Heart right ventricle (tissue), 16 donors: ENCODE results near the gene CASKIN2. TPM values are rescaled to one million over a fixed set of nuclear protein-coding genes. Genes with fewer than 3 reads are reported as not detected.

ENCODE experiments used
- ATAC-seq, 8 donors: fragments of 200-7000 bp; cut with Tn5 transposase; one replicate each; pipeline ENCODE4 v1.9.1; 2020; ENCODE audit warnings: mild to moderate bottlenecking in 8 of 8, moderate library complexity in 8 of 8, moderate number of reproducible peaks in 1 of 8
- DNase-seq, 2 donors: peaks; one replicate each; pipeline ENCODE4 v3.0.0-alpha.2; 2020
- H3K27ac ChIP-seq, 10 donors: fragments of 200-600 bp; sonication (generic) in 2 of 10; one replicate each; pipeline versions ENCODE4 v1.5.0 to v1.8.0; 2020 to 2022; ENCODE audit warnings: mild to moderate bottlenecking in 3 of 10
- H3K27me3 ChIP-seq, 7 donors: fragments of 200-600 bp; one replicate each; pipeline ENCODE4 v1.8.0; 2021 to 2022; ENCODE audit warnings: mild to moderate bottlenecking in 2 of 7
- H3K36me3 ChIP-seq, 9 donors: fragments of 200-600 bp; sonication (generic) in 1 of 9; one replicate each; pipeline versions ENCODE4 v1.5.0 to v1.8.0; 2020 to 2022; ENCODE audit warnings: mild to moderate bottlenecking in 2 of 9
- H3K4me1 ChIP-seq, 9 donors: fragments of 200-600 bp; sonication (generic) in 1 of 9; one replicate each; pipeline versions ENCODE4 v1.5.0 to v1.8.0; 2020 to 2022; ENCODE audit warnings: mild to moderate bottlenecking in 4 of 9
- H3K4me3 ChIP-seq, 10 donors: fragments of 200-600 bp; sonication (generic) in 2 of 10; one replicate each; pipeline versions ENCODE4 v1.5.0 to v1.8.0; 2020 to 2022; ENCODE audit warnings: mild to moderate bottlenecking in 7 of 10, moderate library complexity in 2 of 10
- H3K9me3 ChIP-seq, 11 donors: fragments of 200-600 bp in 10 of 11; sonication (generic) in 2 of 11; one replicate each; pipeline versions ENCODE4 v1.5.0 to v1.8.0; 2013 to 2022; ENCODE audit warnings: mild to moderate bottlenecking in 2 of 11, control low read depth in 1 of 11, moderate library complexity in 1 of 11
- WGBS, 2 donors: extraction: QIAGEN DNeasy Blood & Tissue Kit; methylation state at CpG; one replicate each; pipeline ENCODE4 v1.1.7; 2013; ENCODE audit warnings: inconsistent platforms in 1 of 2; 5-methylcytosine and 5-hydroxymethylcytosine counted together
- intact Hi-C, 10 donors: fragments of 100-400 bp; cut with DNase I; formaldehyde crosslinking; loops; one replicate each; pipeline versions ENCODE4 v1.11.1 to v1.14.2; 2022
- polyA plus RNA-seq, 2 donors: library from polyadenylated mRNA; stranded (reverse); fragments of 200-250 nt; gene quantifications; one replicate each; pipeline ENCODE4 v1.2.3, GENCODE V29; 2013
- total RNA-seq, 10 donors: library from RNA; stranded (reverse); fragmentation: NEBNext Ultra II Directional in 3 of 10; extraction: Animal tissue kit (Norgen Biotek cat#: 25700) in 3 of 10; gene quantifications; one replicate each; pipeline versions ENCODE4 v1.2.1 to v1.2.4, GENCODE V29; 2021 to 2023
- TF ChIP-seq, protein P1 (sequence below), 9 donors: fragments of 200-600 bp; sonication (generic) in 2 of 9; IDR thresholded peaks; one replicate each; pipeline versions ENCODE4 v1.5.0 to v1.8.0; 2021 to 2022; ENCODE audit warnings: antibody characterized with exemption in 9 of 9, mild to moderate bottlenecking in 5 of 9, moderate library complexity in 1 of 9
- donor health status: Arrhythmogenic right ventricular cardiomyopathy.
- donor health status: ischemic (EF 13 %, LVEDD 7.1; RV severe dilation, severe dysfunction).
- donor health status: healthy with polysubstance abuse.
- donor health status: DM: no; HTN: yes; CAD: no.
- donor health status: DM: no; HTN: no; CAD: no.
- donor health status: ischemic (EF 25% LVEDD 6.9; RV normal size, moderate dysfunction).
- donor health status: ischemic (EF 25% LVEDD 5.7; RV mildly dilated, moderate dysfunction).
- donor health status: healthy.
- donor health status: DM: yes; HTN: yes; CAD: no.
- donor health status: Ischemic cardiomyopathy.
- donor health status: ischemic (EF 35%, LVEDD 5.7; RV mildly dilated, moderate dysfunction).
- donor health status: nonischemic (EF 11% LVEDD 7.7; RV severe dilation, severe dysfunction).
- donor health status: DM: yes; HTN: yes; CAD: no.
- donor health status: PGD.
- donor health status: ischemic (EF 29% LVEDD 5.4; RV normal size, mild dysfunction).
- donor health status: nonischemic (EF 23%, LVEDD 6.1; RV moderate dilation, normal function).

Gene CASKIN2
- total and polyA plus RNA-seq, 12 donors, result 17.6 to 59.2 (median 36.5) TPM

GRCh38 chr17:75509528-75510258, 5.6 kb downstream of the CASKIN2 start:
- H3K27me3 ChIP-seq, result peaks cover 0 to 4% (median 0%) of the 10 kb centered on the region in 7 donors
- TF ChIP-seq, protein P1, sequence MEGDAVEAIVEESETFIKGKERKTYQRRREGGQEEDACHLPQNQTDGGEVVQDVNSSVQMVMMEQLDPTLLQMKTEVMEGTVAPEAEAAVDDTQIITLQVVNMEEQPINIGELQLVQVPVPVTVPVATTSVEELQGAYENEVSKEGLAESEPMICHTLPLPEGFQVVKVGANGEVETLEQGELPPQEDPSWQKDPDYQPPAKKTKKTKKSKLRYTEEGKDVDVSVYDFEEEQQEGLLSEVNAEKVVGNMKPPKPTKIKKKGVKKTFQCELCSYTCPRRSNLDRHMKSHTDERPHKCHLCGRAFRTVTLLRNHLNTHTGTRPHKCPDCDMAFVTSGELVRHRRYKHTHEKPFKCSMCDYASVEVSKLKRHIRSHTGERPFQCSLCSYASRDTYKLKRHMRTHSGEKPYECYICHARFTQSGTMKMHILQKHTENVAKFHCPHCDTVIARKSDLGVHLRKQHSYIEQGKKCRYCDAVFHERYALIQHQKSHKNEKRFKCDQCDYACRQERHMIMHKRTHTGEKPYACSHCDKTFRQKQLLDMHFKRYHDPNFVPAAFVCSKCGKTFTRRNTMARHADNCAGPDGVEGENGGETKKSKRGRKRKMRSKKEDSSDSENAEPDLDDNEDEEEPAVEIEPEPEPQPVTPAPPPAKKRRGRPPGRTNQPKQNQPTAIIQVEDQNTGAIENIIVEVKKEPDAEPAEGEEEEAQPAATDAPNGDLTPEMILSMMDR (IDR thresholded peaks at IDR 0.05), result no peak
- peak; percentile 75 to 85 for DNase-seq
- no peaks in the 10 kb centered on the region for H3K9me3 ChIP-seq
- peak overlapping the region in 7 of 10 donors; percentile 15 to 98 (median 80) for H3K4me3 ChIP-seq
- peaks cover 0 to 90% (median 10%) of the 10 kb centered on the region in 9 donors for H3K36me3 ChIP-seq
- ATAC-seq, result peak; percentile 44 to 79 (median 72)
- 62 to 64% methylated on average over 19 of the region's 19 CpGs for WGBS, 2 donors
- peaks cover 31 to 74% (median 60%) of the 10 kb centered on the region in 9 donors for H3K4me1 ChIP-seq
- intact Hi-C loops, result loop anchor here in 2 of 10 donors (5.0 to 10.0 kb wide), 2 partner anchors 32 to 85 kb away; no protein-coding TSS in a partner anchor
- peak overlapping the region; percentile 79 to 98 (median 92) for H3K27ac ChIP-seq

- whole genome bisulfite sequencing, 2 donors, result 29 to 41% methylated on average over 5 of the region's 5 CpGs
- ATAC-seq (peak in 5 of 8 donors; percentile 5 to 16 (median 13)), DNase-seq (peak in 1 of 2 donors; percentile 32)
- Histone ChIP-seq H3K27me3 (no peaks in the 10 kb centered on the region), H3K36me3 (peaks cover 0 to 97% (median 10%) of the 10 kb centered on the region in 9 donors), H3K4me1 (peaks cover 31 to 72% (median 52%) of the 10 kb centered on the region in 9 donors), H3K27ac (peak overlapping the region; percentile 79 to 98 (median 92)), H3K9me3 (no peaks in the 10 kb centered on the region), H3K4me3 (peak overlapping the region in 7 of 10 donors; percentile 15 to 96 (median 22))
- intact Hi-C loops, result no loop called here
- TF ChIP-seq, protein P1 (IDR thresholded peaks at IDR 0.05), result no peak
These were observed 6.4 kb downstream of the CASKIN2 start for GRCh38 chr17:75508931-75509361.

DNA sequence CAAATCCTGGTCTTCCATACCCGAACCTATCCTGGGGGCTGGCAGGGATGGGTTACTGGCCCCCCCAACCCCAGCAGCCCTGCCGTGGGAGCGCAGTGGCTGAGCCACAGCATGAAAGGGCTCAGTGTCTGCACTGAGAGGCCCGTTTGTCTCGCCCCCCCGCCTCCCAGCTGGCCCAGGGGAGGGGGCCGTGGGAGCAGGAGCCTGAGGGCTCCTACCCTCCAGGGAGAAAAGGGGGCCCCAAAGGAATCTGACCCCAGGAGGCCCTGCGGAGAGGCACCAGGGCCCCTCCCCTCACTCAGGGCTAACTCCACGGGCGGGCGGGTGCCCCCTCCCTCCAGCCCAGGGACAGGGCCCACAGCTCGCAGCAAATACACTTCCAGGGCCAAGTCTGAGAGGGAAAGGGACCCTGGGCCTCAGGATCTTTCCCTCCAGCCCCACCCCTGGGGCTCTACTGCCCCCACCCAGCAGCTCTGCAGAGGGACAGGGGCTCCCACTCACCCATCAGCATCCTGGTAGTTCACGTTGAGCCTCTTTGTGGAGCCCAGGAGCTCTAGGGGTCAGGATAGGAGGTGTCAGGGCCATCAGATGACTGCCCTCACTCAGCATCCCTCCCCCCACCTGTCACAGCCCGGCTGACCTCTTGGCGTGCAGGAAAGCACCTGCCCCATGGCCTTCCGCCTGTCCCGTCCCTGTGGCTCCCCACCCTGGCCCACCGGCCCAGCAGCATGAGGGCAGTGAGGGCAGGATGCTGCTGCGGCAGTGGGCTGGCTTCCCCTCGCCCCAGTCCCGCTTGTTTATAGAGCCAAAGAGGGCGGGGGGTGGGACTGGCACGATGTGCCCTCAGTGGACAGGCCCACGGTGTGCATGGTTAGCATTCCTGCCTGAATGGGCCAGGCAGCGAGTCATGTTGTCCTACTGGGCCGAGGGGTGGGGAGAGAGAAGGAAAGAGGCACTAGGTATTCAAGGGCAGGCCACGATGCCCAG, 7.3 kb downstream of the CASKIN2 start:
- H3K9me3 ChIP-seq, result no peaks in the 10 kb centered on the region
- ATAC-seq, result no peak
- H3K4me1 ChIP-seq, result peaks cover 31 to 62% (median 43%) of the 10 kb centered on the region in 9 donors
- peaks cover 0 to 98% (median 15%) of the 10 kb centered on the region in 9 donors for H3K36me3 ChIP-seq
- peak overlapping the region in 1 of 10 donors; percentile 18 for H3K4me3 ChIP-seq
- intact Hi-C loops, result no loop called here
- no peaks in the 10 kb centered on the region for H3K27me3 ChIP-seq
- 62 to 66% methylated on average over 27 of the region's 27 CpGs for WGBS, 2 donors
- DNase-seq, result peak in 1 of 2 donors; percentile 18
- TF ChIP-seq, protein P1 (IDR thresholded peaks at IDR 0.05), result no peak
- H3K27ac ChIP-seq, result peak overlapping the region; percentile 79 to 98 (median 92)

DNA sequence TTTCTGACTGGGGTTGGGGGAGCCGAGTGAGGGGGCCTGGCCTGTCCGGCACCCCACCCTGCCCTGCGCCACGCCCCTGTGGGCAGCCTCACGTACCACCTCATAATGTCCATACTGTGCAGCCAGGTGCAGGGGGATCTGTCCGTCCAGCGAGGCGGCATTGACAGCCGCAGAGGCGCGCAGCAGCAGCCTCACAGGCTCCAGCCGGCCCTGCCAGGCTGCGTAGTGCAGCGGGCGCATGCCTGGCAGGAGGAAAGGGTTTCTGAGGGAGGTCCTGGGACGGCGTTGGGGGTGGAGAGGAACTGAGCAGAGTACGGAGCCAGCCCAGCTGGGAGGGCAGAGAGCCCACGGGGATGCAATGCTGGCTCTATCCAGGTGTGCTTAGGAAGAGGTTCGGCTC, 8.4 kb downstream of the CASKIN2 start:
- Histone ChIP-seq H3K27ac (peak overlapping the region in 3 of 10 donors; percentile 90 to 98 (median 92)), H3K4me1 (peaks cover 25 to 51% (median 39%) of the 10 kb centered on the region in 9 donors), H3K9me3 (no peaks in the 10 kb centered on the region), H3K36me3 (peaks cover 0 to 100% (median 15%) of the 10 kb centered on the region in 9 donors), H3K27me3 (no peaks in the 10 kb centered on the region), H3K4me3 (no peak overlapping the region)
- TF ChIP-seq, protein P1 (IDR thresholded peaks at IDR 0.05), result no peak
- intact Hi-C loops, result no loop called here
- peak in 1 of 2 donors; percentile 10 for DNase-seq
- WGBS, 2 donors, result 90 to 92% methylated on average over 20 of the region's 20 CpGs
- ATAC-seq, result no peak
